ENCODE data around the gene SLC5A5. TPM values are rescaled to one million over a fixed set of nuclear protein-coding genes. Genes with fewer than 3 reads are reported as not detected.

SLC5A5 gene
- total RNA-seq (2021; ENCODE audit: unreplicated experiment), result 6.3 TPM
- polyA plus RNA-seq (2012; ENCODE audit: insufficient read length), result 4.5 TPM
- Bru-seq, nascent RNA, result percentile 35 among the genes with signal in this experiment
- percentile 38 among the genes with signal in this experiment for BruChase-seq, experiment 1, labeled RNA remaining after a 2-hour chase
- percentile 47 among the genes with signal in this experiment for BruChase-seq, experiment 2, labeled RNA remaining after a 6-hour chase
- long read RNA-seq, transcript SLC5A5-201 (15 exons, 3,576 nt), result major isoform, 5 of 12 reads
- long read RNA-seq, partial matches to known transcripts, result 5 of 12 reads
- long read RNA-seq, other reads (novel, unspliced or antisense), result 2 of 12 reads

DNA sequence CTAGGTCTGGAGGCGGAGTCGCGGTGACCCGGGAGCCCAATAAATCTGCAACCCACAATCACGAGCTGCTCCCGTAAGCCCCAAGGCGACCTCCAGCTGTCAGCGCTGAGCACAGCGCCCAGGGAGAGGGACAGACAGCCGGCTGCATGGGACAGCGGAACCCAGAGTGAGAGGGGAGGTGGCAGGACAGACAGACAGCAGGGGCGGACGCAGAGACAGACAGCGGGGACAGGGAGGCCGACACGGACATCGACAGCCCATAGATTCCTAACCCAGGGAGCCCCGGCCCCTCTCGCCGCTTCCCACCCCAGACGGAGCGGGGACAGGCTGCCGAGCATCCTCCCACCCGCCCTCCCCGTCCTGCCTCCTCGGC, at the start of gene SLC5A5:
SLC5A5 (plus strand) TSS at position 68 of the 373 bp plus-strand sequence. CDS start 375 bp downstream, outside the sequence.
- no peaks in the 10 kb centered on the region for H3K36me3 ChIP-seq (ENCODE audit: control insufficient read depth, insufficient read depth, low read length)
- no peak for DNase-seq (ENCODE audit: low read depth, low spot score)
- ChIA-PET POLR2A (no interaction called here), CTCF (interaction anchor here (0.5 to 2.3 kb wide), 3 partner anchors 19 to 126 kb away, joined by 4 to 19 read pairs (median 12); partner anchors contain the start of gene CCDC124)
- no peaks in the 10 kb centered on the region for H3K4me1 ChIP-seq (ENCODE audit: control insufficient read depth, insufficient read depth, low read length)
- H3K27me3 ChIP-seq (ENCODE audit: control insufficient read depth, insufficient read depth, low read length), result no peaks in the 10 kb centered on the region
- ATAC-seq, result peak; percentile 47
- no peak for TF ChIP-seq SIN3A (IDR thresholded peaks at IDR 0.05; ENCODE audit: borderline replicate concordance, insufficient read depth, low read depth, low read length)
- TF ChIP-seq, protein P1, sequence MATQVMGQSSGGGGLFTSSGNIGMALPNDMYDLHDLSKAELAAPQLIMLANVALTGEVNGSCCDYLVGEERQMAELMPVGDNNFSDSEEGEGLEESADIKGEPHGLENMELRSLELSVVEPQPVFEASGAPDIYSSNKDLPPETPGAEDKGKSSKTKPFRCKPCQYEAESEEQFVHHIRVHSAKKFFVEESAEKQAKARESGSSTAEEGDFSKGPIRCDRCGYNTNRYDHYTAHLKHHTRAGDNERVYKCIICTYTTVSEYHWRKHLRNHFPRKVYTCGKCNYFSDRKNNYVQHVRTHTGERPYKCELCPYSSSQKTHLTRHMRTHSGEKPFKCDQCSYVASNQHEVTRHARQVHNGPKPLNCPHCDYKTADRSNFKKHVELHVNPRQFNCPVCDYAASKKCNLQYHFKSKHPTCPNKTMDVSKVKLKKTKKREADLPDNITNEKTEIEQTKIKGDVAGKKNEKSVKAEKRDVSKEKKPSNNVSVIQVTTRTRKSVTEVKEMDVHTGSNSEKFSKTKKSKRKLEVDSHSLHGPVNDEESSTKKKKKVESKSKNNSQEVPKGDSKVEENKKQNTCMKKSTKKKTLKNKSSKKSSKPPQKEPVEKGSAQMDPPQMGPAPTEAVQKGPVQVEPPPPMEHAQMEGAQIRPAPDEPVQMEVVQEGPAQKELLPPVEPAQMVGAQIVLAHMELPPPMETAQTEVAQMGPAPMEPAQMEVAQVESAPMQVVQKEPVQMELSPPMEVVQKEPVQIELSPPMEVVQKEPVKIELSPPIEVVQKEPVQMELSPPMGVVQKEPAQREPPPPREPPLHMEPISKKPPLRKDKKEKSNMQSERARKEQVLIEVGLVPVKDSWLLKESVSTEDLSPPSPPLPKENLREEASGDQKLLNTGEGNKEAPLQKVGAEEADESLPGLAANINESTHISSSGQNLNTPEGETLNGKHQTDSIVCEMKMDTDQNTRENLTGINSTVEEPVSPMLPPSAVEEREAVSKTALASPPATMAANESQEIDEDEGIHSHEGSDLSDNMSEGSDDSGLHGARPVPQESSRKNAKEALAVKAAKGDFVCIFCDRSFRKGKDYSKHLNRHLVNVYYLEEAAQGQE (IDR thresholded peaks at IDR 0.05; ENCODE audit: insufficient read depth in 1 of 2, low read depth in 2 of 2, low read length in 1 of 2), result no peak
- no peak for TF ChIP-seq TCF7L2 (IDR thresholded peaks at IDR 0.05; ENCODE audit: low read depth, low read length)
- TF ChIP-seq POLR2AphosphoS5 (IDR thresholded peaks at IDR 0.05; ENCODE audit: low read depth, low read length), result no peak
- TF ChIP-seq CTCF (IDR thresholded peaks at IDR 0.05), result no peak
- H3K27ac ChIP-seq (ENCODE audit: low read length), result no peak within 1 kb of the TSS
- BruUV-seq (replicated peaks), result no TSS peak
- in situ Hi-C loops (cut with HindIII; ENCODE audit: low pct_unique_long_range_greater_than_20kb, low sequenced_read_pairs), result no loop called here
- no peaks in the 10 kb centered on the region for H3K9me3 ChIP-seq (ENCODE audit: control insufficient read depth, insufficient read depth, low read depth, low read length)
- intact Hi-C loops (cut with micrococcal nuclease; ENCODE audit: unreplicated experiment), result no loop called here
- H3K4me3 ChIP-seq (ENCODE audit: low read depth in 2 of 2, low read length in 2 of 2), result peak within 1 kb of the TSS in 1 of 2 experiments; percentile 8; a peak in 1 of 4 replicates

- H3K36me3 ChIP-seq (ENCODE audit: control insufficient read depth, insufficient read depth, low read length), result no peaks in the 10 kb centered on the region
- ChIA-PET CTCF (no interaction called here), POLR2A (interaction anchor here (0.6 kb wide), 1 partner anchor 43 kb away, joined by 4 read pairs; no protein-coding TSS in a partner anchor)
- H3K4me1 ChIP-seq (ENCODE audit: control insufficient read depth, insufficient read depth, low read length), result no peaks in the 10 kb centered on the region
- intact Hi-C loops (cut with micrococcal nuclease; ENCODE audit: unreplicated experiment), result no loop called here
- no peaks in the 10 kb centered on the region for H3K27me3 ChIP-seq (ENCODE audit: control insufficient read depth, insufficient read depth, low read length)
- no peak for DNase-seq (ENCODE audit: low read depth, low spot score)
- no peaks in the 10 kb centered on the region for H3K9me3 ChIP-seq (ENCODE audit: control insufficient read depth, insufficient read depth, low read depth, low read length)
- no peak overlapping the region for H3K27ac ChIP-seq (ENCODE audit: low read length)
- ATAC-seq, result no peak
- no TSS peak for BruUV-seq (replicated peaks)
- TF ChIP-seq CTCF (IDR thresholded peaks at IDR 0.05), result no peak
- no peak for TF ChIP-seq POLR2AphosphoS5 (IDR thresholded peaks at IDR 0.05; ENCODE audit: low read depth, low read length)
- TF ChIP-seq, protein P1 (IDR thresholded peaks at IDR 0.05; ENCODE audit: insufficient read depth in 1 of 2, low read depth in 2 of 2, low read length in 1 of 2), result no peak
- no peak for TF ChIP-seq TCF7L2 (IDR thresholded peaks at IDR 0.05; ENCODE audit: low read depth, low read length)
- TF ChIP-seq SIN3A (IDR thresholded peaks at IDR 0.05; ENCODE audit: borderline replicate concordance, insufficient read depth, low read depth, low read length), result no peak
- in situ Hi-C loops (cut with HindIII; ENCODE audit: low pct_unique_long_range_greater_than_20kb, low sequenced_read_pairs), result no loop called here
- no peak overlapping the region for H3K4me3 ChIP-seq (ENCODE audit: low read depth in 2 of 2, low read length in 2 of 2)
These were observed 47.4 kb upstream of the SLC5A5 start for GRCh38 chr19:17824339-17824738.
